Adrenal gland (tissue), 12 donors: Measurements from ENCODE around the gene PDPR. TPM values are rescaled to one million over a fixed set of nuclear protein-coding genes. Genes with fewer than 3 reads are reported as not detected.
A peak's percentile ranks its signal among the peaks of the same experiment; 100 is the strongest.
"Not testable (repeated sequence)": the region's sequence is repeated elsewhere in the genome, so short reads cannot be mapped to it uniquely, and the experiment has no call there.

Source experiments
- DNase-seq, 7 donors: peaks; one replicate each; pipeline ENCODE4 v3.0.0-alpha.2; 2019 to 2020
- H3K27ac ChIP-seq, 5 donors: fragments of 200-600 bp; sonication (generic) in 4 of 5; 1 replicate in 3 of 5; 2 replicates in 2 of 5; pipeline versions ENCODE4 v1.5.1 to v1.8.0; 2016 to 2020; ENCODE audit warnings: mild to moderate bottlenecking in 1 of 5
- H3K27me3 ChIP-seq: fragments of 200-600 bp; 2 replicates; pipeline ENCODE4 v1.8.0; 2021
- H3K36me3 ChIP-seq, 2 donors: fragments of 200-600 bp; replicated peaks in 1 of 2; 1 replicate in 1 of 2; 2 replicates in 1 of 2; pipeline versions ENCODE4 v1.5.1 to v1.8.0; 2018 to 2022
- H3K4me1 ChIP-seq, 2 donors: fragments of 200-600 bp; replicated peaks in 1 of 2; 1 replicate in 1 of 2; 2 replicates in 1 of 2; pipeline versions ENCODE4 v1.5.1 to v1.8.0; 2018 to 2021
- H3K4me3 ChIP-seq, 4 donors: fragments of 200-600 bp; sonication (generic) in 3 of 4; one replicate each; pipeline ENCODE4 v1.5.1; 2016 to 2018
- H3K9me3 ChIP-seq, 3 donors: fragments of 200-600 bp; sonication (generic) in 1 of 3; replicated peaks in 1 of 3; 1 replicate in 2 of 3; 2 replicates in 1 of 3; pipeline versions ENCODE4 v1.5.1 to v1.8.0; 2016 to 2021
- POLR2A ChIP-seq, 2 donors: fragments of 450-650 bp; IDR thresholded peaks; one replicate each; pipeline ENCODE4 v1.6.1; 2017; ENCODE audit warnings: antibody characterized with exemption in 2 of 2, mild to moderate bottlenecking in 2 of 2, moderate library complexity in 1 of 2
- WGBS, 4 donors: extraction: QIAGEN DNeasy Blood & Tissue Kit in 2 of 4; methylation state at CpG; one replicate each; pipeline versions ENCODE4 v1.1.5 to v1.1.7; 2013 to 2017; 5-methylcytosine and 5-hydroxymethylcytosine counted together
- intact Hi-C, 2 donors: fragments of 100-400 bp; cut with DNase I; formaldehyde crosslinking; loops; one replicate each; pipeline versions ENCODE4 v1.14.1 to v1.15.0; 2022 to 2023
- polyA plus RNA-seq, 3 donors: library from polyadenylated mRNA; stranded (reverse); fragments of 200-250 nt in 2 of 3; fragments of 350-450 nt in 1 of 3; fragmentation: Illumina TruSeq in 1 of 3; extraction: RNeasy Lipid Tissue Mini Kit (QIAGEN cat#74804) in 1 of 3; gene quantifications; one replicate each; pipeline ENCODE4 v1.2.3, GENCODE V29; 2013 to 2014
- total RNA-seq, 9 donors: library from RNA; depleted of rRNA in 4 of 9; stranded (reverse); fragments of >200 nt in 4 of 9; fragments of 120-200 nt in 1 of 9; fragmentation: NEBNext Ultra II Directional in 1 of 9; extraction: Animal tissue kit (Norgen Biotek cat#: 25700) in 1 of 9; gene quantifications; one replicate each; pipeline versions ENCODE4 v1.1.0 to v1.2.4, GENCODE V29; 2013 to 2023
- TF ChIP-seq, protein P1 (sequence below), 6 experiments: fragments of 450-650 bp in 4 of 6; fragments of 200-600 bp in 2 of 6; sonication (generic) in 1 of 6; IDR thresholded peaks; 1 replicate in 5 of 6; 2 replicates in 1 of 6; pipeline versions ENCODE4 v1.5.1 to v1.8.0; 2016 to 2021; ENCODE audit warnings: antibody characterized with exemption in 6 of 6, mild to moderate bottlenecking in 2 of 6, moderate library complexity in 1 of 6
- donor health status: healthy with polysubstance abuse.
- donor health status: Bipolar disorder and iron deficiency.
- donor health status: DM: yes; HTN: yes; CAD: no.
- donor health status: DM: no; HTN: no; CAD: no.
- donor health status: DM: no; HTN: no; CAD: no.
- donor health status: DM: yes; HTN: yes; CAD: no.

Gene PDPR
- total and polyA plus RNA-seq, 12 donors = 8.2 to 58.7 (median 25.3) TPM

DNA sequence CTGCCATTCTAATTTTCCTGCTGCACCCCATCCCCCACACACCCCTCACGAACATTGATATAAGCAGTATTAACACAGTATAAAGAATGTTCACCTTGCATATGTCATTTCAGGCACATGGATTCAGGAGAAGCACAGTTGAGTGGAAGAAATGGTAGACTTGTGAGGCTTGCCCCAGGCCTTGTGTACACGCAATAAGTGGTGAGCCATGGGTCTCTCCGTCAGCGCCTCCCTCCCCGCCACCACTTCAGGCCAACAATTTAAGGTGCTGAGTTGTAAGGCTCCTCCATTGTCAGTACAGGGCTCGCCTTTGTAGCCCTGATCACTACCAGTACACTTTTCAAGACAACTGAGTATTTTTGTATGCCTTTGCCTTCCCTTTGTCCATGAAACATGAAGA is 47.2 kb downstream of the PDPR start:
- intact Hi-C loops = no loop called here
- TF ChIP-seq POLR2A (IDR thresholded peaks at IDR 0.05) = no peak
- TF ChIP-seq, protein P1, sequence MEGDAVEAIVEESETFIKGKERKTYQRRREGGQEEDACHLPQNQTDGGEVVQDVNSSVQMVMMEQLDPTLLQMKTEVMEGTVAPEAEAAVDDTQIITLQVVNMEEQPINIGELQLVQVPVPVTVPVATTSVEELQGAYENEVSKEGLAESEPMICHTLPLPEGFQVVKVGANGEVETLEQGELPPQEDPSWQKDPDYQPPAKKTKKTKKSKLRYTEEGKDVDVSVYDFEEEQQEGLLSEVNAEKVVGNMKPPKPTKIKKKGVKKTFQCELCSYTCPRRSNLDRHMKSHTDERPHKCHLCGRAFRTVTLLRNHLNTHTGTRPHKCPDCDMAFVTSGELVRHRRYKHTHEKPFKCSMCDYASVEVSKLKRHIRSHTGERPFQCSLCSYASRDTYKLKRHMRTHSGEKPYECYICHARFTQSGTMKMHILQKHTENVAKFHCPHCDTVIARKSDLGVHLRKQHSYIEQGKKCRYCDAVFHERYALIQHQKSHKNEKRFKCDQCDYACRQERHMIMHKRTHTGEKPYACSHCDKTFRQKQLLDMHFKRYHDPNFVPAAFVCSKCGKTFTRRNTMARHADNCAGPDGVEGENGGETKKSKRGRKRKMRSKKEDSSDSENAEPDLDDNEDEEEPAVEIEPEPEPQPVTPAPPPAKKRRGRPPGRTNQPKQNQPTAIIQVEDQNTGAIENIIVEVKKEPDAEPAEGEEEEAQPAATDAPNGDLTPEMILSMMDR (IDR thresholded peaks at IDR 0.05) = no peak
- Histone ChIP-seq H3K4me1 (no peaks in the 10 kb centered on the region), H3K4me3 (no peak overlapping the region), H3K9me3 (no peaks in the 10 kb centered on the region), H3K27me3 (no peaks in the 10 kb centered on the region), H3K36me3 (peaks cover 0 to 57% of the 10 kb centered on the region in 2 donors), H3K27ac (no peak overlapping the region)
- peak in 2 of 7 donors; percentile 14 to 57 for DNase-seq
- WGBS, 4 donors = 85 to 94% (median 91%) methylated on average over 6 of the region's 6 CpGs

DNA sequence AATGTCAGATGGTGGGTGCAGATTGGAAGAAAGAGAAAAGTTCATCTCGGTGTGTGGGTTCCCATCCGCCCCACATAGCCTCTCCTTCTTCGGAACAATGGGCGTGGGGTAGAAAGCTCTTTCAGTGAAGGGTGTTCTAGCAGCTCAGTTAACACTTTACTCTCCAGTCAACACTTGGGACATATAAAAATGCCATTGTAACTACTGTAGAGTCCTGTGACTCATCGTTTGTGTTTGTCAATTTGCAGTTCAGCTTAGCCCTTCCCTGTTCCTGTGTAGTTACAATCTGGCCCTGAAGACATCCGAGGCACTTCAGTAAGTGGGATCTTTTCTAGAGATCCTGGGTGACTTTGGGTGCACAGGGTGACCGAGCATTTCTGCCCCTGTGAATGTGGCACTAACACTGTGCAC is 47.9 kb downstream of the PDPR start:
- peak in 2 of 7 donors; percentile 16 to 48 for DNase-seq
- WGBS, 4 donors = 59 to 68% (median 66%) methylated on average over 7 of the region's 7 CpGs
- H3K4me1 ChIP-seq = no peaks in the 10 kb centered on the region
- H3K4me3 ChIP-seq = no peak overlapping the region
- intact Hi-C loops = no loop called here
- H3K27me3 ChIP-seq = no peaks in the 10 kb centered on the region
- TF ChIP-seq, protein P1 (IDR thresholded peaks at IDR 0.05) = no peak
- no peak for TF ChIP-seq POLR2A (IDR thresholded peaks at IDR 0.05)
- no peaks in the 10 kb centered on the region for H3K9me3 ChIP-seq
- peaks cover 0 to 50% of the 10 kb centered on the region in 2 donors for H3K36me3 ChIP-seq
- no peak overlapping the region for H3K27ac ChIP-seq

DNA sequence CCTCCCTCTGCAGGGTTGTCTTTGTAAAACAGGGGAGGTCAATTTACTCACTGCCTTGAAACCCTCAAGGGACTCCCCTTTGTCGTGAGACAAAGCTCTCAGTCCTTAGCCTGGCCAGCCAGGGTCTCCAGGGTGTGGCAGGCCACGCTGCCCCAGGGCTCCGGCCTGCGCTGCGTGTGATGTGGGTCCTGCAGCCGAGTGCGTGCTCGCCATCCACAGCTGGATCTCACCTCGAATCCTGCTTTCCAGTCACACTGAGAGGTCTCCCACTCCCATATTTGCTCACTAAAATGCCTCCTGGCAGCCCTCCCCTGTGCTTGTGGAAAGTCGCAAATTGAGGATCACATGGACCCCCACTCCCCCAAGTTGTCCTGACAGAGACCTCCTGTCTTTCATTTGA is 49.5 kb downstream of the PDPR start:
- no peak for TF ChIP-seq POLR2A (IDR thresholded peaks at IDR 0.05)
- TF ChIP-seq, protein P1 (IDR thresholded peaks at IDR 0.05) = no peak
- H3K4me3 ChIP-seq = no peak overlapping the region
- intact Hi-C loops = no loop called here
- H3K27me3 ChIP-seq = no peaks in the 10 kb centered on the region
- no peaks in the 10 kb centered on the region for H3K9me3 ChIP-seq
- DNase-seq = peak in 1 of 7 donors; percentile 15
- WGBS, 4 donors = 72 to 86% (median 83%) methylated on average over 10 of the region's 10 CpGs
- H3K36me3 ChIP-seq = peaks cover 0 to 35% of the 10 kb centered on the region in 2 donors
- no peak overlapping the region for H3K27ac ChIP-seq
- H3K4me1 ChIP-seq = no peaks in the 10 kb centered on the region

DNA sequence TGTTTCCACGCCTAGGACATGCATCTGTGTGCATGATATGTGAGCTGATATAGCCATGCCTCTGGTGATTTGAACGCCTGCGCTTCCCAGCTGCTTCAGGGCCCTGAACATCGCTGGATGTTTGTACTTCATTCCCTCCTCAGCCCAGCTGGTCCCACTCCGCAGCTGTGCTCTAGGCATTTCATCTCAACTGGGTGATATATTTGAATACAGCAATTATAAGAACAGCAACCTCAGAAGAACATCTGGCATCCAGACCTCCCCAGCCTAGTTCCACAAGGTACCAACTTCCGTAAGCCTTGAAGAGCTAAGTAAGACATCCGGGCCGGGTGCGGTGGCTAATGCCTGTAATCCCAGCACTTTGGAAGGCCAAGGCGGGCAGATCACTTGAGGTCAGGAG is 52.6 kb downstream of the PDPR start:
- H3K27me3 ChIP-seq, intact Hi-C loops, H3K4me1 ChIP-seq, H3K9me3 ChIP-seq, H3K27ac ChIP-seq, H3K4me3 ChIP-seq, DNase-seq, H3K36me3 ChIP-seq: not testable (repeated sequence)
- 93 to 97% methylated on average over 5 of the region's 10 CpGs; no CpG with 5 or more reads in 2 of the 4 donors for WGBS, 4 donors

DNA sequence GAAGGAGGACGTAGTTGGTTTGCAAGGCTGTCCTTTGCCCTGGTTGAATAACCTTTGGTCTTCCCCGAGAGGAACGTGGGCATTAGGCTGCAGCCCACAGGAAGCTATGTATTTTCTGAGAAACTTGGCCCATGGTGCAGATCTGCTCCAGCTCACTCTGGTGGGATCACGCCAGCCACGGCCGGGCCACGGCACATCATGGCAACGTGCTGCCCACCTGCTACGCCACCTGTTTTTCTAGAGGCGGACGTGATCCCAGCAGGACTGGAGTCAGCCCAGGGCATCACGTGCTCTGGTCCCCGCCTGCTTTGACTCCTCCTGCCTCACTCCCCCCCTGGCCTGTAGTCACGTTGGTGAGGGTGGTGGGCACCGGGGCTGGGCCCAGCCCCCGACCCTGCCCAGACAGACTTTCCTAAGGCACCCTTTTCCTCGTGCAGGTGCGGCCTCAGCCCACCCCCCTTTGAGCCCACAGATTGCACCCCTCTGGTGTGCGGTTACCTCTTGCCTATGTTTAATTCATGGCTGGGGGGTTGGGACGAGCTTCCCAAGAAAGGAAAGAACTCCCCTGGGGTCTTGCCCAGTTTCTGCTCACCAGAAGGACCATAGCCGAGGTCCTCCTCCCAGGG is 59.2 kb downstream of the PDPR start, which contains the start of gene CLEC18C:
Gene CLEC18C (plus strand): TSS at position 576 of the 626 bp plus-strand sequence. CDS start 492 bp downstream, outside the sequence.
- H3K4me3 ChIP-seq, H3K4me1 ChIP-seq, H3K27ac ChIP-seq, intact Hi-C loops, DNase-seq, H3K9me3 ChIP-seq, H3K27me3 ChIP-seq, H3K36me3 ChIP-seq: not testable (repeated sequence)
- WGBS, 4 donors = 80 to 82% (median 81%) methylated on average over 2 to 18 of the region's 21 CpGs; no CpG with 5 or more reads in 1 of the 4 donors

DNA sequence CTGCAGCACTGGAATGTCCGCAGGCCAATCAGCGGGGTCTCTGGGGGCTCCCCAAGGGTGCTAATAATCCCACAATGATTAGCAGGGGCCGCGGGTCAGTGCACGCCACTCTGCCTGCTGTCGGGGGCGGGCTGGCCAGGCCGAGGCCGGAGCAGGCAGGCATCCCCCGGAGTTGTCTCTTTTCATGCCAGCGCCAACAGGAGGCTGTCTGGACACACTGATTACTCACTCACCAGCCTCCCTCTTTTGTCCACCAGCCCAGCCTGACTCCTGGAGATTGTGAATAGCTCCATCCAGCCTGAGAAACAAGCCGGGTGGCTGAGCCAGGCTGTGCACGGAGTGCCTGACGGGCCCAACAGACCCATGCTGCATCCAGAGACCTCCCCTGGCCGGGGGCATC is 59.8 kb downstream of the PDPR start:
- H3K4me1 ChIP-seq, H3K9me3 ChIP-seq, H3K36me3 ChIP-seq, H3K27ac ChIP-seq, intact Hi-C loops, H3K27me3 ChIP-seq, H3K4me3 ChIP-seq: not testable (repeated sequence)
- 59 to 81% methylated on average over 5 to 6 of the region's 15 CpGs; no CpG with 5 or more reads in 2 of the 4 donors for WGBS, 4 donors
- DNase-seq = peak in 1 of 7 donors; percentile 7

DNA sequence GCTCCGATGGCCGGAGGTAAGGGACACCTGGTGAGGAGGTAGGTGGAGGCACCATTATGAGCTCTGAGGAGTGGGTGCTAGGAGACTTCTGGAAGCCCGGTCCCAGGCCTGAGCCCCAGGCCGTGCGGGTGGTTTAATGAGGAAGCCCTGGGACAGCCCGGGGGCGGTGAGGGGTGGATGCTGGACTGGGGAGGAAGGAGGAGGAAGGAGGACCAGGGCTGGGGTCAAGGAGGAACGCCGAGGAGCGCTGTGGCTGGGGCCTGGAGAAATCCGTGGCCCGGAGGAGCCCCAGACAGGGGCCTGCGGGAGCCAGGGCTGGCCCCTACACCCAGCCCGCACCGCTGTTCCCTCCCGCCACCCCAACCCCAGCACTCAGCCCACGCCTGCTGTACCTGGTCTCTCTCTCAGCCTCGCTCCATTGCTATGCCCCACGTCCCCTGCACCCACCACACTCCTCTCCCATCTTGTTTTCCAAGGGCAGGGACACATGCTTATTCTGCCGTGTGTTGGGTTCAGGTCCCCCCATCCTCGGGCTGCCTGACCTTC is 60.3 kb downstream of the PDPR start:
- intact Hi-C loops, H3K4me3 ChIP-seq, DNase-seq, H3K27ac ChIP-seq, H3K36me3 ChIP-seq, H3K9me3 ChIP-seq, H3K4me1 ChIP-seq, H3K27me3 ChIP-seq: not testable (repeated sequence)
- 80 to 91% (median 89%) methylated on average over 4 to 9 of the region's 21 CpGs; no CpG with 5 or more reads in 1 of the 4 donors for WGBS, 4 donors
